ENCODE measurements around the gene CMC2. TPM values are rescaled to one million over a fixed set of nuclear protein-coding genes. Genes with fewer than 3 reads are reported as not detected.

CMC2 gene
- total RNA-seq, 1 donor from 2014 or later = 4.0 TPM

GRCh38 chr16:80947708-80948625 lies 58.7 kb downstream of the CMC2 start:
- Histone ChIP-seq H3K9me3 (no peaks in the 10 kb centered on the region), H3K4me3 (no peak overlapping the region), H3K27ac (no peak overlapping the region), H3K36me3 (no peaks in the 10 kb centered on the region), H3K4me1 (no peaks in the 10 kb centered on the region), H3K27me3 (no peaks in the 10 kb centered on the region)
- intact Hi-C loops (cut with DNase I) = no loop called here
- no peak for DNase-seq (ENCODE audit: low spot score in 2 of 2)
- no peak for TF ChIP-seq CTCF (IDR thresholded peaks at IDR 0.05)

- DNase-seq (ENCODE audit: low spot score in 2 of 2) = no peak
- intact Hi-C loops (cut with DNase I) = no loop called here
- TF ChIP-seq CTCF (IDR thresholded peaks at IDR 0.05) = no peak
These were observed 59.4 kb downstream of the CMC2 start for GRCh38 chr16:80947239-80947638.

GRCh38 chr16:80946481-80946880 lies 60.2 kb downstream of the CMC2 start:
- no peaks in the 10 kb centered on the region for H3K4me1 ChIP-seq
- intact Hi-C loops (cut with DNase I) = no loop called here
- H3K9me3 ChIP-seq = no peaks in the 10 kb centered on the region
- TF ChIP-seq CTCF (IDR thresholded peaks at IDR 0.05) = no peak
- H3K27me3 ChIP-seq = no peaks in the 10 kb centered on the region
- no peak overlapping the region for H3K27ac ChIP-seq
- no peak overlapping the region for H3K4me3 ChIP-seq
- no peak for DNase-seq (ENCODE audit: low spot score in 2 of 2)
- no peaks in the 10 kb centered on the region for H3K36me3 ChIP-seq

More at GRCh38 chr16:80947239-80947638, 59.4 kb downstream of the CMC2 start:
- Histone ChIP-seq H3K36me3 (no peaks in the 10 kb centered on the region), H3K27ac (no peak overlapping the region), H3K27me3 (no peaks in the 10 kb centered on the region), H3K9me3 (no peaks in the 10 kb centered on the region), H3K4me3 (no peak overlapping the region), H3K4me1 (no peaks in the 10 kb centered on the region)

GRCh38 chr16:80940069-80940856 lies 66.4 kb downstream of the CMC2 start:
- H3K27ac ChIP-seq = no peak overlapping the region
- DNase-seq (ENCODE audit: low spot score in 2 of 2) = no peak
- no peaks in the 10 kb centered on the region for H3K27me3 ChIP-seq
- intact Hi-C loops (cut with DNase I) = no loop called here
- peaks cover 5 to 7% of the 10 kb centered on the region in 2 donors for H3K4me1 ChIP-seq
- TF ChIP-seq CTCF (IDR thresholded peaks at IDR 0.05) = no peak
- H3K9me3 ChIP-seq = no peaks in the 10 kb centered on the region
- H3K36me3 ChIP-seq = no peaks in the 10 kb centered on the region
- no peak overlapping the region for H3K4me3 ChIP-seq

GRCh38 chr16:80938879-80939260 lies 67.8 kb downstream of the CMC2 start:
- H3K27me3 ChIP-seq = no peaks in the 10 kb centered on the region
- no peaks in the 10 kb centered on the region for H3K9me3 ChIP-seq
- intact Hi-C loops (cut with DNase I) = loop anchor here (10.0 kb wide), 2 partner anchors 394 to 506 kb away; partner anchors contain the start of genes CMIP and DYNLRB2
- H3K4me3 ChIP-seq = no peak overlapping the region
- no peak for DNase-seq (ENCODE audit: low spot score in 2 of 2)
- no peak overlapping the region for H3K27ac ChIP-seq
- no peak for TF ChIP-seq CTCF (IDR thresholded peaks at IDR 0.05)
- H3K36me3 ChIP-seq = no peaks in the 10 kb centered on the region
- peaks cover 5 to 7% of the 10 kb centered on the region in 2 donors for H3K4me1 ChIP-seq
